GM23338 (cell line): ENCODE data around the gene NELFB.

Source experiments
- CREB1 ChIP-seq: fragments of 250-450 bp; sonication (Bioruptor Pico); IDR thresholded peaks from 2 replicates; pipeline ENCODE4 v1.5.0; 2020; ENCODE audit warnings: low read depth, mild to moderate bottlenecking, moderate library complexity
- EZH2phosphoT487 ChIP-seq: fragments of 200-600 bp; sonication (generic); IDR thresholded peaks from one replicate; pipeline ENCODE4 v1.8.1; 2018; ENCODE audit warnings: antibody characterized with exemption; ENCODE audit not compliant: unreplicated experiment
- TF ChIP-seq, protein P1 (sequence below), 2 experiments: fragments of 200-600 bp in 1 of 2; sonication (generic) in 1 of 2; conservative IDR thresholded peaks; 2 replicates each; pipeline versions ENCODE4 v1.5.1 to v1.6.1; 2016 to 2017; ENCODE audit warnings: antibody characterized with exemption in 2 of 2, low read depth in 2 of 2, mild to moderate bottlenecking in 2 of 2, moderate library complexity in 1 of 2
- TF ChIP-seq, protein P2 (sequence below): IDR thresholded peaks from one replicate; pipeline ENCODE4 v1.6.1; 2018; ENCODE audit warnings: antibody characterized with exemption; ENCODE audit not compliant: unreplicated experiment

DNA sequence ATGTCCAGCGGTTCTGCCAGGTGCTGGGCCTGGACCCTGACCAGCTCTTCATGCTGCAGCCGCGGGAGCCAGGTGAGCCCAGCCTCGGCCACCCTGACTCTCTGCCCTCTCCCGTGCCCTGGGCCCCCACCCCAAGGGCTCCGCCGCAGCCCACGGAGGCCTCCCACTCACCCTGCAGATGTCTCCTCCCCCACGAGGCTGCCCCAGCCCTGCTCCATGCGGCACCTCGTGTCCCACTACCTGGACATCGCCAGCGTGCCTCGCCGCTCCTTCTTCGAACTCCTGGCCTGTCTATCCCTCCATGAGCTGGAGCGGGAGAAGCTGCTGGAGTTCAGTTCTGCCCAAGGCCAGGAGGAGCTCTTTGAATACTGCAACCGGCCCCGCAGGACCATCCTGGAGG, 40.5 kb upstream of the NELFB start:
- TF ChIP-seq, protein P1, sequence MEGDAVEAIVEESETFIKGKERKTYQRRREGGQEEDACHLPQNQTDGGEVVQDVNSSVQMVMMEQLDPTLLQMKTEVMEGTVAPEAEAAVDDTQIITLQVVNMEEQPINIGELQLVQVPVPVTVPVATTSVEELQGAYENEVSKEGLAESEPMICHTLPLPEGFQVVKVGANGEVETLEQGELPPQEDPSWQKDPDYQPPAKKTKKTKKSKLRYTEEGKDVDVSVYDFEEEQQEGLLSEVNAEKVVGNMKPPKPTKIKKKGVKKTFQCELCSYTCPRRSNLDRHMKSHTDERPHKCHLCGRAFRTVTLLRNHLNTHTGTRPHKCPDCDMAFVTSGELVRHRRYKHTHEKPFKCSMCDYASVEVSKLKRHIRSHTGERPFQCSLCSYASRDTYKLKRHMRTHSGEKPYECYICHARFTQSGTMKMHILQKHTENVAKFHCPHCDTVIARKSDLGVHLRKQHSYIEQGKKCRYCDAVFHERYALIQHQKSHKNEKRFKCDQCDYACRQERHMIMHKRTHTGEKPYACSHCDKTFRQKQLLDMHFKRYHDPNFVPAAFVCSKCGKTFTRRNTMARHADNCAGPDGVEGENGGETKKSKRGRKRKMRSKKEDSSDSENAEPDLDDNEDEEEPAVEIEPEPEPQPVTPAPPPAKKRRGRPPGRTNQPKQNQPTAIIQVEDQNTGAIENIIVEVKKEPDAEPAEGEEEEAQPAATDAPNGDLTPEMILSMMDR (conservative IDR thresholded peaks at IDR 0.05; ENCODE audit: low read depth in 2 of 2): no peak
- TF ChIP-seq CREB1: no peak
- TF ChIP-seq EZH2phosphoT487: no peak
- TF ChIP-seq, protein P2, sequence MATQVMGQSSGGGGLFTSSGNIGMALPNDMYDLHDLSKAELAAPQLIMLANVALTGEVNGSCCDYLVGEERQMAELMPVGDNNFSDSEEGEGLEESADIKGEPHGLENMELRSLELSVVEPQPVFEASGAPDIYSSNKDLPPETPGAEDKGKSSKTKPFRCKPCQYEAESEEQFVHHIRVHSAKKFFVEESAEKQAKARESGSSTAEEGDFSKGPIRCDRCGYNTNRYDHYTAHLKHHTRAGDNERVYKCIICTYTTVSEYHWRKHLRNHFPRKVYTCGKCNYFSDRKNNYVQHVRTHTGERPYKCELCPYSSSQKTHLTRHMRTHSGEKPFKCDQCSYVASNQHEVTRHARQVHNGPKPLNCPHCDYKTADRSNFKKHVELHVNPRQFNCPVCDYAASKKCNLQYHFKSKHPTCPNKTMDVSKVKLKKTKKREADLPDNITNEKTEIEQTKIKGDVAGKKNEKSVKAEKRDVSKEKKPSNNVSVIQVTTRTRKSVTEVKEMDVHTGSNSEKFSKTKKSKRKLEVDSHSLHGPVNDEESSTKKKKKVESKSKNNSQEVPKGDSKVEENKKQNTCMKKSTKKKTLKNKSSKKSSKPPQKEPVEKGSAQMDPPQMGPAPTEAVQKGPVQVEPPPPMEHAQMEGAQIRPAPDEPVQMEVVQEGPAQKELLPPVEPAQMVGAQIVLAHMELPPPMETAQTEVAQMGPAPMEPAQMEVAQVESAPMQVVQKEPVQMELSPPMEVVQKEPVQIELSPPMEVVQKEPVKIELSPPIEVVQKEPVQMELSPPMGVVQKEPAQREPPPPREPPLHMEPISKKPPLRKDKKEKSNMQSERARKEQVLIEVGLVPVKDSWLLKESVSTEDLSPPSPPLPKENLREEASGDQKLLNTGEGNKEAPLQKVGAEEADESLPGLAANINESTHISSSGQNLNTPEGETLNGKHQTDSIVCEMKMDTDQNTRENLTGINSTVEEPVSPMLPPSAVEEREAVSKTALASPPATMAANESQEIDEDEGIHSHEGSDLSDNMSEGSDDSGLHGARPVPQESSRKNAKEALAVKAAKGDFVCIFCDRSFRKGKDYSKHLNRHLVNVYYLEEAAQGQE: no peak
